Panc1 (cell line): ENCODE results near the gene CACNA1B. TPM values are rescaled to one million over a fixed set of nuclear protein-coding genes. Genes with fewer than 3 reads are reported as not detected.
A peak's percentile ranks its signal among the peaks of the same experiment; 100 is the strongest.
"Not testable (repeated sequence)": the region's sequence is repeated elsewhere in the genome, so short reads cannot be mapped to it uniquely, and the experiment has no call there.

Source experiments
- ATAC-seq: fragments of 200-7000 bp; cut with Tn5 transposase; 2 replicates; pipeline ENCODE4 v1.9.1; 2020; ENCODE audit warnings: mild to moderate bottlenecking, moderate library complexity
- BruUV-seq: library from RNA; stranded (reverse); fragments of 400-500 nt; replicated peaks from 2 replicates; lab custom pipeline; 2021; lab: Mats Ljungman, UMichigan
- CTCF ChIA-PET: fragments of 300-600 bp; sonication (Branson Sonifier 250); formaldehyde crosslinking; loops from one replicate; lab custom pipeline; 2022; ENCODE audit warnings: antibody characterized with exemption; lab: Charles Lee
- POLR2A ChIA-PET: fragments of 300-600 bp; sonication (Branson Sonifier 250); formaldehyde crosslinking; loops from one replicate; lab custom pipeline; 2022; ENCODE audit warnings: antibody characterized with exemption; lab: Charles Lee
- DNase-seq: peaks from one replicate; pipeline ENCODE4 v3.0.0-alpha.2; 2010; ENCODE audit warnings: low read depth, low spot score
- H3K27ac ChIP-seq: 2 replicates; pipeline ENCODE4 v1.5.1; 2011; ENCODE audit warnings: mild to moderate bottlenecking, low read length, inconsistent platforms
- H3K27me3 ChIP-seq: fragments of 200-500 bp; sonication (Bioruptor generic); 2 replicates; pipeline ENCODE4 v1.6.0; 2014; ENCODE audit warnings: low read length, inconsistent platforms; ENCODE audit not compliant: control insufficient read depth, insufficient read depth
- H3K36me3 ChIP-seq: fragments of 200-500 bp; sonication (Bioruptor generic); 2 replicates; pipeline ENCODE4 v1.5.1; 2014; ENCODE audit warnings: inconsistent platforms, mild to moderate bottlenecking, low read length, moderate library complexity; ENCODE audit not compliant: control insufficient read depth, insufficient read depth
- H3K4me1 ChIP-seq: 2 replicates; pipeline ENCODE4 v1.5.1; 2011; ENCODE audit warnings: inconsistent platforms, mild to moderate bottlenecking, low read length, moderate library complexity; ENCODE audit not compliant: control insufficient read depth, insufficient read depth
- H3K4me3 ChIP-seq, 2 experiments: 2 replicates each; pipeline ENCODE4 v1.5.1; 2011 to 2012; ENCODE audit warnings: low read depth in 2 of 2, low read length in 2 of 2, mild to moderate bottlenecking in 2 of 2, inconsistent platforms in 1 of 2, moderate library complexity in 1 of 2
- H3K9me3 ChIP-seq: fragments of 200-500 bp; sonication (Bioruptor generic); 2 replicates; pipeline ENCODE4 v1.5.1; 2014; ENCODE audit warnings: low read depth, mild to moderate bottlenecking, inconsistent platforms, low read length, moderate library complexity; ENCODE audit not compliant: control insufficient read depth, insufficient read depth
- in situ Hi-C: cut with HindIII; loops from 2 replicates; pipeline ENCODE4 v1.10.0; 2016; ENCODE audit warnings: low sequenced_read_pairs, low pct_unique_long_range_greater_than_20kb
- intact Hi-C: fragments of 100-400 bp; cut with micrococcal nuclease; formaldehyde crosslinking; loops from one replicate; pipeline ENCODE4 v1.10.0; 2022; ENCODE audit not compliant: unreplicated experiment
- total RNA-seq: library from RNA; stranded (reverse); gene quantifications from one replicate; pipeline ENCODE4 v1.2.1, GENCODE V29; 2021; ENCODE audit not compliant: unreplicated experiment

Gene CACNA1B
- total RNA-seq, 1 experiment from 2014 or later, result 0.49 TPM

DNA sequence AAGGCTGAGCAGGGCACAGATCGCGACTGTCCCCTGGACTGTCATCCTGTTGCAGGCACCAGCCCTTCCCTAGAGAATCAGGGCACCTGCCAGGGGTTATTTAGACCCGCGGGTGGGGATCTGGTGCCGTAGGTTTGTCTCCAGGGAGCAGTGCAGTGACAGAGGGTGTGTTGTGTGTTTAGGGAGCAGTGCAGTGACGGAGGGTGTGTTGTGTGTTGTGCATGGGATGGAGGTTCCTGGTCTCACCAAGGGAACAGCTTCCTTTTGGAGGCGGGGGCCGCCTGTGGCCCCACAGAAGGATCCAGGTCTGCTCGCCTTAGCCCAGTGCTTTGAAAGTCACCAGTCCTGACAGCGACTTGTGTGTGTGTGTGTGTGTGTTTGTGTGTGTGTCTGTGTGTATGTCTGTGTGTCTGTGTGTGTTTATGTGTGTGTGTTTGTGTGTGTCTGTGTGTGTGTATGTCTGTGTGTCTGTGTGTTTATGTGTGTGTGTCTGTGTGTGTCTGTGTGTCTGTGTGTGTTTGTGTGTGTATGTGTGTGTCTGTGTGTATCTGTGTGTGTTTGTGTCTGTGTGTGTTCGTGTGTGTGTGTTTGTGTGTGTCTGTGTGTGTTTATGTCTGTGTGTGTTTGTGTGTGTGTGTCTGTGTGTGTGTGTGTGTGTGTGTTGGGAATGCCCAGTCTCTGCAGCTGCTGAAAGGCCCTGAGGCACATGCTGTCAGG, 265.1 kb downstream of the CACNA1B start:
- ATAC-seq, DNase-seq, H3K9me3 ChIP-seq, CTCF ChIA-PET, H3K4me1 ChIP-seq, H3K4me3 ChIP-seq, POLR2A ChIA-PET, H3K27me3 ChIP-seq, in situ Hi-C loops, H3K27ac ChIP-seq, intact Hi-C loops, H3K36me3 ChIP-seq, BruUV-seq: not testable (repeated sequence)

DNA sequence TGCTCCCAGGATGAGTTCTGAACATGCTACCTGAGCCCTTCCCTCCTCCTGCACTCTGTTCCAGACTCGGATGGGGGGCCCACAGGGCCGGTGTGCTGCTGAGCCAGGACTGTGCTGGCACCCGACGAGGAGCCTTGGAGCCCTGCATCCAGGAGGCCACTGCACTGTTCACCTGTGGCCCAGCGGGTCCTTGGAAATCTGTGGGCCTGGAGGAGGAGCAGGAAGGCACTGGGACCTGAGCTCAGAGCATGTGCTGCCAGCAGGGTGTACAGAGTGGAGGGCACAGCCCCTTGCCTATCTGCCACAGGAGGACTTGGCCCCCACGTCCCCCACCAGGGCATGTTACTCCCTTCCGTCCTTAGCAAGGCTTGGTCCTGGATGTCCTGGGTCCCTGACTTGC, 265.9 kb downstream of the CACNA1B start:
- H3K27ac ChIP-seq, CTCF ChIA-PET, POLR2A ChIA-PET, H3K36me3 ChIP-seq, in situ Hi-C loops, BruUV-seq, H3K4me1 ChIP-seq, H3K9me3 ChIP-seq, H3K4me3 ChIP-seq, H3K27me3 ChIP-seq, DNase-seq, intact Hi-C loops: not testable (repeated sequence)
- peak; percentile 30; the same call in 1 of the 2 replicates for ATAC-seq

DNA sequence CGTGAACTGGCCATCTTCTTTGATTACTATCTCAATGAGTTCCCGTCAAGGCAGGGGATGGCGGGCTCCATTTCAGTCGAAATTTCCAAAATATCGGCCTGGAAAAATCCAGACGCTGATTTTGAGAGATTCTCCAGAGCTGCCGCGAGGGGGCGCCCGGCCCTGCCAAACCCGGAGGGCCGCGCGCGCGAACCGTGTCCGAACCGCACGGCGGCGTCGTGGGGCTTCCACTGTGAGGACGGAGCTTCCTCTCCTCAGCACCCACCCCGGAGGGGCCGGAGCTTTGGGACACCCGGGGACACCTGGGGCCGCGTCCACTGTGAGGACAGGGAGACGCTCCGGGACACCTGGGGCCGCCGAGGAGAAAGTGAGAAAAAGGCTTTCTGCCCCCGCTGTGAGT, 270.0 kb downstream of the CACNA1B start:
- H3K9me3 ChIP-seq, ATAC-seq, H3K4me1 ChIP-seq, CTCF ChIA-PET, intact Hi-C loops, H3K27me3 ChIP-seq, H3K36me3 ChIP-seq, BruUV-seq, DNase-seq, POLR2A ChIA-PET, H3K4me3 ChIP-seq, H3K27ac ChIP-seq, in situ Hi-C loops: not testable (repeated sequence)

DNA sequence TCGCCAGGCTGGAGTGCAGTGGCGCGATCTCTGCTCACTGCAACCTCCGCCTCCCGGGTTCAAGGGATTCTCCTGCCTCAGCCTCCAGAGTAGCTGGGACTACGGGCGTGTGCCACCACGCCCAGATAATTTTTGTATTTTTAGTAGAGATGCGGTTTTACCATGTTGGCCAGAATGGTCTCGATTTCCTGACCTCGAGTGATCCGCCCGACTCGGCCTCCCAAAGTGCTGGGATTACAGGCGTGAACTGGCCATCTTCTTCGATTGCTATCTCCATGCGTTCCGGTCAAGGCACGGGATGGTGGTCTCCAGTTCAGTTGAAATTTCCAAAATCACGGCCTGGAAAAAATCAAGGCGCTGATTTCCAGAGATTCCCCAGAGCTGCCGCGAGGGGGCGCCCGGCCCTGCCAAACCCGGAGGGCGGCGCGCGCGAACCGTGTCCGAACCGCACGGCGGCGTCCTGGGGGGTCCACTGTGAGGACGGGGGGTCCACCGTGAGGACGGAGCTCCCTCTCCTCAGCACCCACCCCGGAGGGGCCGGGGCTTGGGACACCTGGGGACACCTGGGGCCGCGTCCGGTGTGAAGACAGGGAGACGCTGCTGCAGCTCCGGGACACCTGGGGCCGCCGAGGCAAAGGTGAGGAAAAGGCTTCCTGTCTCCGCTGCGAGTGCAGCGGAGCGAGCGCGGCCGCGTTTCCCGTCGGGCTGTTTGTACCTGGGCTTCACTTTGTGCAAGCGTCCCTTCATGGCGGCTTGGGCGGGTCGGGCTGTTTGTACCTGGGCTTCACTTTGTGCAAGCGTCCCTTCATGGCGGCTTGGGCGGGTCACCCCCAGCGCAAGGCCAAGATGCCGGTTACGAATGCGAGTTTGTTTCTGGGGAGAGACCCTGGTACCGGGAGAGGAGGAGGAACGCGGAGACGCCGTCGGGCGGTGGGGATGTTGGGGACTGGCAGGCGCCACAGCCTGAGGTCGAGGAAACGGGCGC, 272.4 kb downstream of the CACNA1B start:
- intact Hi-C loops, POLR2A ChIA-PET, H3K4me1 ChIP-seq, ATAC-seq, H3K27me3 ChIP-seq, BruUV-seq, CTCF ChIA-PET, in situ Hi-C loops, H3K9me3 ChIP-seq, DNase-seq, H3K27ac ChIP-seq, H3K36me3 ChIP-seq: not testable (repeated sequence)
- peak overlapping the region; percentile 28 to 33 for H3K4me3 ChIP-seq

DNA sequence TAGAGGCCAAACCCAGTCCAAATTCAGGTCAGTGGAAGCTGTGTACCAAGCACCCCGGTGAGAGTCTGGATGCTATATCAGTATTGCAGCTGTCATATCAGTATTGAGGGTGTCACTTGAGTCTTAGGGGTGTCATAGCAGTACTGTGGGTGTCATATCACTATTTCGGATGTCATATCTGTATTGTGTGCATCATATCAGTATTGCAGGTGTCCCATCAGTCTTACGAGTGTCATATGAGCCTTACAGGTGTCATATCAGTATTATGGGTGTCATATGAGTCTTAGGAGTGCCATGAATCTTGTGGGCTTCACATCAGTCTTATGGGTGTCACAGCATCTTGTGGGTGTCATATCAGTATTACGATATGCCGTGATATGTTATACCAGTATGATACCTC, 278.2 kb downstream of the CACNA1B start:
- H3K9me3 ChIP-seq, ATAC-seq, BruUV-seq, H3K27ac ChIP-seq, POLR2A ChIA-PET, H3K27me3 ChIP-seq, CTCF ChIA-PET, H3K4me3 ChIP-seq, H3K36me3 ChIP-seq, in situ Hi-C loops, DNase-seq, H3K4me1 ChIP-seq, intact Hi-C loops: not testable (repeated sequence)

DNA sequence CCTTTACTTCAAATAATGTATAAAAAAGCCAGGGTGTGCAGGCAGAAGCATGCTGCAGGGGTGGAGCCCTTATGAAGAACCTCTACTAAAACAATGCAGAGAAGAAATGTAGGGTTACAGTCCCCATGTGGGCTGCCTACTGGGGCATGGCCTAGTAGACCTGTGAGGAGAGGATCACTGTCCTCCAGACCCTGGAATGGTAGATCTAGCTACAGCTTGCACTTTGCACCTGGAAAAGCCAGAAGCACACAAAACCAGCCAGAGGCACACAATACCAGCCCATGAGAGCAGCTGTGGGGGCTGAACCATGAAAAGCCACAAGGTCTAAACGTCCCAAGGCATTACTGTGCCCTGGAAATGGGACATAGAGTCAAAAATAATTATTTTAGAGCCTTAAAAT, 289.2 kb downstream of the CACNA1B start:
- intact Hi-C loops, POLR2A ChIA-PET: not testable (repeated sequence)
- CTCF ChIA-PET, result interaction anchor here (0.5 kb wide), 1 partner anchor 23 kb away, joined by 3 read pairs; no protein-coding TSS in a partner anchor

More for the DNA sequence above, 289.2 kb downstream of the CACNA1B start:
- H3K9me3 ChIP-seq, H3K4me1 ChIP-seq, H3K4me3 ChIP-seq, H3K27me3 ChIP-seq, H3K36me3 ChIP-seq, DNase-seq, BruUV-seq, H3K27ac ChIP-seq, ATAC-seq, in situ Hi-C loops: not testable (repeated sequence)
